Left ventricle myocardium inferior (tissue), 1 donor: Measurements from ENCODE around the gene TSPYL1. TPM values are rescaled to one million over a fixed set of nuclear protein-coding genes. Genes with fewer than 3 reads are reported as not detected.
A peak's percentile ranks its signal among the peaks of the same experiment; 100 is the strongest.
"Not testable (repeated sequence)": the region's sequence is repeated elsewhere in the genome, so short reads cannot be mapped to it uniquely, and the experiment has no call there.

Experiments used
- DNase-seq: peaks from one replicate; pipeline ENCODE4 v3.0.0-alpha.2; 2020
- H3K27ac ChIP-seq: fragments of 200-600 bp; replicated peaks from 2 replicates; pipeline ENCODE4 v1.8.0; 2021
- H3K27me3 ChIP-seq: fragments of 200-600 bp; 2 replicates; pipeline ENCODE4 v1.8.0; 2021; ENCODE audit warnings: low read depth
- H3K36me3 ChIP-seq: fragments of 200-600 bp; 2 replicates; pipeline ENCODE4 v1.8.0; 2021
- H3K4me1 ChIP-seq: fragments of 200-600 bp; 2 replicates; pipeline ENCODE4 v1.8.0; 2021
- H3K4me3 ChIP-seq: fragments of 200-600 bp; 2 replicates; pipeline ENCODE4 v1.8.0; 2021; ENCODE audit warnings: mild to moderate bottlenecking, moderate library complexity
- H3K9me3 ChIP-seq: fragments of 200-600 bp; replicated peaks from 2 replicates; pipeline ENCODE4 v1.8.0; 2021
- intact Hi-C: fragments of 100-400 bp; cut with micrococcal nuclease; formaldehyde crosslinking; loops from one replicate; pipeline ENCODE4 v1.11.0; 2022
- total RNA-seq: library from RNA; stranded (reverse); fragmentation: NEBNext Ultra II Directional; extraction: Animal tissue kit (Norgen Biotek cat#: 25700); gene quantifications from one replicate; pipeline ENCODE4 v1.2.1, GENCODE V29; 2021
- TF ChIP-seq, protein P1 (sequence below): fragments of 200-600 bp; IDR thresholded peaks from 2 replicates; pipeline ENCODE4 v1.8.0; 2021; ENCODE audit warnings: antibody characterized with exemption, mild to moderate bottlenecking, borderline replicate concordance
- donor health status: DM: no; HTN: yes; CAD: no; lungs with severe emphysema.

The TSPYL1 gene
- total RNA-seq, 1 donor from 2014 or later, result 89.5 TPM

DNA sequence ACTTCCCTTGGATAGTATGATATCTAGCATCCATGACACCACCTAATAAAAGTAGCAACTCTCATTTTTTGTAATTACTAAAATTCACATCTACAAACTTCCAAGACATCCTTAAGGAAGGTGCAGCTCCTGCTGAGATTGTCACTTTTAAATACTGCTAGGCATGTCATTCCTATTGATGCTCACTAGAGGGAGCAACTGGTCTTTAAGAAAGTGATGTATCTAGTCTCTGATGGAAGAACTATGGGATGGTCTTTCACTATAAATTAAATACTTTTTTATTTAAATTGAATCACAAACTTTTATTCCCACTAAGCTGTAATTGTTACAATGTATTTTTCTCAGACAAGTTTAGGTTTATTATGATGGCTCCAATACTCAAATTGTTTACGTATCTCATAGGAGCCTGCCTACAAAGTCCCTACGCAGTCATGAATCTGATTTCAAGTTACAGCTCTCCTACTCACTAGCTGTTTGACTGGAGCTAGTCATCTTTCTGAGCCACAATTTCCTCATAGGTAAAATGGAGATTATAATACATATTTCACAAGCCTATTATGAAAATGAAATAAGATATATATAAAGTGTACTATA lies 8.1 kb upstream of the TSPYL1 start:
- Histone ChIP-seq H3K4me3 (no peak overlapping the region), H3K27me3 (no peaks in the 10 kb centered on the region), H3K9me3 (no peaks in the 10 kb centered on the region), H3K27ac (no peak overlapping the region), H3K4me1 (no peaks in the 10 kb centered on the region), H3K36me3 (no peaks in the 10 kb centered on the region)
- DNase-seq, result no peak
- TF ChIP-seq, protein P1, sequence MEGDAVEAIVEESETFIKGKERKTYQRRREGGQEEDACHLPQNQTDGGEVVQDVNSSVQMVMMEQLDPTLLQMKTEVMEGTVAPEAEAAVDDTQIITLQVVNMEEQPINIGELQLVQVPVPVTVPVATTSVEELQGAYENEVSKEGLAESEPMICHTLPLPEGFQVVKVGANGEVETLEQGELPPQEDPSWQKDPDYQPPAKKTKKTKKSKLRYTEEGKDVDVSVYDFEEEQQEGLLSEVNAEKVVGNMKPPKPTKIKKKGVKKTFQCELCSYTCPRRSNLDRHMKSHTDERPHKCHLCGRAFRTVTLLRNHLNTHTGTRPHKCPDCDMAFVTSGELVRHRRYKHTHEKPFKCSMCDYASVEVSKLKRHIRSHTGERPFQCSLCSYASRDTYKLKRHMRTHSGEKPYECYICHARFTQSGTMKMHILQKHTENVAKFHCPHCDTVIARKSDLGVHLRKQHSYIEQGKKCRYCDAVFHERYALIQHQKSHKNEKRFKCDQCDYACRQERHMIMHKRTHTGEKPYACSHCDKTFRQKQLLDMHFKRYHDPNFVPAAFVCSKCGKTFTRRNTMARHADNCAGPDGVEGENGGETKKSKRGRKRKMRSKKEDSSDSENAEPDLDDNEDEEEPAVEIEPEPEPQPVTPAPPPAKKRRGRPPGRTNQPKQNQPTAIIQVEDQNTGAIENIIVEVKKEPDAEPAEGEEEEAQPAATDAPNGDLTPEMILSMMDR, result peak; percentile 95
- intact Hi-C loops, result loop anchor here (5.0 kb wide), 1 partner anchor 245 kb away; no protein-coding TSS in a partner anchor

DNA sequence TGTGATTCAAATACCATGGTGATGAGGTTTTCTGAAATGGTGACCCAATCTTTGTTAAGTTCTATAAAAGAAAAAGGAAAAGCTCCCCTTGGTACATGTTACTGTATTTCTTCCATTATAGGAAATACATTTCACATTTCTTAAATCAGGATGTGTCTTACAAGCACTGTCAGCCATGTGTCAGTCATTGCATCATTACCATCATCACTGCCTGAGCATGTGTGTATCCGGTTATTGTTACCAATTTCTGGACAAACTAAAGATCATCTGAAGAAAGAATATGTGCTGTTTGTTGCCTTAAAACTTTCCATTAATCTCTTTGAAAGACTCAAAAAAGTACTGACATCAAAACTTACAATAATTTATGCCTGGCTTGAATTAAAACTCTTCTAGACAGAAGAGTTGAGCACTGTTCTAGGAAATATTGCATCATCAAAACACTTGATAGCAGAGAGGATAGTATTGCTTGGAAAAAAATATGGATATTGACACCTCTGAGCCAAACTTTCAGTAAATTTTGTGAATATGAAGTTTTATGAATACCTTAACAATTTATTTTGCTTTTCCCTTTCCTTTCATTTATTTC lies 7.1 kb upstream of the TSPYL1 start:
- Histone ChIP-seq H3K36me3 (no peaks in the 10 kb centered on the region), H3K9me3 (no peaks in the 10 kb centered on the region), H3K4me3 (no peak overlapping the region), H3K4me1 (no peaks in the 10 kb centered on the region), H3K27me3 (no peaks in the 10 kb centered on the region), H3K27ac (no peak overlapping the region)
- DNase-seq, result no peak
- TF ChIP-seq, protein P1, result no peak
- intact Hi-C loops, result loop anchor here (5.0 kb wide), 1 partner anchor 245 kb away; no protein-coding TSS in a partner anchor

DNA sequence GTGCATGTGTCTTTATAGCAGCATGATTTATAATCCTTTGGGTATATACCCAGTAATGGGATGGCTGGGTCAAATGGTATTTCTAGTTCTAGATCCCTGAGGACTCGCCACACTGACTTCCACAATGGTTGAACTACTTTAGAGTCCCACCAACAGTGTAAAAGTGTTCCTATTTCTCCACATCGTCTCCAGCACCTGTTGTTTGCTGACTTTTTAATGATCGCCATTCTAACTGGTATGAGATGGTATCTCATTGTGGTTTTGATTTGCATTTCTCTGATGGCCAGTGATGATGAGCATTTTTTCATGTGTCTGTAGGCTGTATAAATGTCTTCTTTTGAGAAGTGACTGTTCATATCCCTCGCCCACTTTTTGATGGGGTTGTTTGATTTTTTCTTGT lies 5.3 kb upstream of the TSPYL1 start:
- not testable (repeated sequence) for H3K4me3 ChIP-seq, H3K9me3 ChIP-seq, DNase-seq, H3K36me3 ChIP-seq, H3K27me3 ChIP-seq, H3K27ac ChIP-seq
- peaks cover 14% of the 10 kb centered on the region for H3K4me1 ChIP-seq
- intact Hi-C loops, result loop anchor here (5.0 kb wide), 1 partner anchor 247 kb away; no protein-coding TSS in a partner anchor

DNA sequence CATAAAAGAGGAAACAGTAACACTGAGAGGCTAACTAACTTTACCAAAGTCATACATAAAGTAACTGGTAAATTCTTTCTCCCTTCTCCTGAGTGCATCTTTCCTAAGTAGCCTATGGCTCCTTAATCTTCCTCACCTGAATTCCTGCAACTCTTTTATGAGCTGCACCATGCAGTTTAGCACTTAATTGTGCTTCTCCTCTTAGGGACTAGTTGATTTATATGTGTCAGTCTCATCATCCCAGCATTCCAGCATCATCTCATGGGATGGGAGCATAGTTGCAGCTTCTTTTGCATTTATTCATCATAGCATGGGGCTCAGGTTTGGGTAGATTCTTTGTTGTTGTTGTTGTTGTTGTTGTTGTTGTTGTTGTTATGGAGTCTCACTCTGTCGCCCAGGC lies 3.5 kb upstream of the TSPYL1 start:
- intact Hi-C loops, result no loop called here
- DNase-seq, result no peak

DNA sequence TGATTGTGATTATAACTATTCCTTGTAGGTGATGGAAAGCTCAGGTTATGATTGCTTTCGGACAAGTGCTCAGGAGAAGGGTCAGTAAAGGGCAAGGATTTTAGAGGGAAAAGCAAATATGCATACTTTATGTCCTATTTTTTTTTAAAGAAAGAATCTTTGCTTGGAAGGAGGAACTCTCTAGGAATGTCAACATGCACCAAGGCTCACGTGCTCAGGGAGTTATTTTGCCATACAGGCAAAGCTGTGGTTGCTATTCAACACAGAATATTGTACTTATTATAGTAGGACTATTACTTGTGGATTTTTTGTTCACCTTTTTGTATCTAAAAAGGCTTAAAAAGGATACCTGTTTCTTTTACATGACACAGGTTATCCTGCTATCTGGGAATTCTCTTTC lies 3.0 kb upstream of the TSPYL1 start:
- Histone ChIP-seq H3K9me3 (no peaks in the 10 kb centered on the region), H3K27ac (no peak overlapping the region), H3K4me1 (peaks cover 35% of the 10 kb centered on the region), H3K27me3 (no peaks in the 10 kb centered on the region), H3K4me3 (no peak overlapping the region), H3K36me3 (peaks cover 8% of the 10 kb centered on the region)
- intact Hi-C loops, result no loop called here
- TF ChIP-seq, protein P1, result no peak
- DNase-seq, result no peak

More for the DNA sequence above, 3.5 kb upstream of the TSPYL1 start:
- Histone ChIP-seq H3K27me3 (no peaks in the 10 kb centered on the region), H3K4me3 (no peak overlapping the region), H3K36me3 (peaks cover 4% of the 10 kb centered on the region), H3K9me3 (no peaks in the 10 kb centered on the region), H3K4me1 (peaks cover 30% of the 10 kb centered on the region), H3K27ac (no peak overlapping the region)
- TF ChIP-seq, protein P1, result no peak

DNA sequence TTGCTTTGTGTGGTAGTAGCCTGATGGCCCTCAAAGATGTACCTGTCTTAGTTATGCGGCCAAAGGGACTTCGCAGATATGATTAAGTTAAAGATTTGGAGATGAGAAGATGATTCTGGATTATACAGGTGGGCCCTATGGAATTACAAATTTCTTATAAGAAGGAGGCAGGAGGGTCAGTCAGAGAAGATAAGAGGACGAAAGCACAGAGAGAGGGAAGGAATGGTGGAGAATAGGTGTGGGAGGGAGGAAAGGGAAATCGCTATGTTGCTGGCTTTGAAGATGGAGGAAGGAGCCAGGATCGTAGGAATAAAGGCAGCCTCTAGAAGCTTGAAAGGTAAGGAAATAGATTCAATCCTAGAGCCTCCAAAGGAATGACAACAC lies 1.2 kb upstream of the TSPYL1 start:
- H3K4me3 ChIP-seq, result peak overlapping the region; percentile 85
- TF ChIP-seq, protein P1, result no peak
- peak overlapping the region; percentile 96 for H3K27ac ChIP-seq

More for the DNA sequence above, 1.2 kb upstream of the TSPYL1 start:
- Histone ChIP-seq H3K4me1 (peaks cover 52% of the 10 kb centered on the region), H3K27me3 (no peaks in the 10 kb centered on the region), H3K36me3 (peaks cover 8% of the 10 kb centered on the region), H3K9me3 (no peaks in the 10 kb centered on the region)
- DNase-seq, result no peak
- intact Hi-C loops, result no loop called here
